ENCODE results near the gene SH2D3A. TPM values are rescaled to one million over a fixed set of nuclear protein-coding genes. Genes with fewer than 3 reads are reported as not detected.

The SH2D3A gene
- total and polyA plus RNA-seq, 5 donors from 2014 or later = 19.5 to 46.2 (median 23.6) TPM

DNA sequence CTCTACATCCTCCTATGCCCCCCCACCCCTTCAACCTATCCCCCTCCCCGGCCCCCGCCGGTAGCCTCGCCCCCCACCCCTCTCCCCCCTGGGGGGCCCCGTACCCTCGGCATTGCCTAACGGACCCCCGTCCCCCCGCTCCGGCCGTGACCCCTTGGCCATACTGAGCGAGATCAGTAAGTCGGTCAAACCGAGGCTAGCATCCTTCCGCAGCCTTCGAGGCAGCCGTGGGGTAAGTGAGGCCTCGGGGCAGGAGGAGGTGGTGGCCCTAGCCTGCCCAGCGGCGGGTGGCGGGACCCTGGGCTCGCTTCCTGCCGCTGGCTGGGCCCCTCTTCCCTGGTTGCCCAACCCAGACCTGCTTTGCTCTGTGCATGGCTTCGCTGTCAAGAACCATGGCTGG, 21.3 kb downstream of the SH2D3A start:
- Mint-ChIP-seq H3K27me3 (no peaks in the 10 kb centered on the region), H3K27ac (no peak overlapping the region), H3K4me1 (peaks cover 0 to 11% (median under 1%) of the 10 kb centered on the region in 4 donors)

DNA sequence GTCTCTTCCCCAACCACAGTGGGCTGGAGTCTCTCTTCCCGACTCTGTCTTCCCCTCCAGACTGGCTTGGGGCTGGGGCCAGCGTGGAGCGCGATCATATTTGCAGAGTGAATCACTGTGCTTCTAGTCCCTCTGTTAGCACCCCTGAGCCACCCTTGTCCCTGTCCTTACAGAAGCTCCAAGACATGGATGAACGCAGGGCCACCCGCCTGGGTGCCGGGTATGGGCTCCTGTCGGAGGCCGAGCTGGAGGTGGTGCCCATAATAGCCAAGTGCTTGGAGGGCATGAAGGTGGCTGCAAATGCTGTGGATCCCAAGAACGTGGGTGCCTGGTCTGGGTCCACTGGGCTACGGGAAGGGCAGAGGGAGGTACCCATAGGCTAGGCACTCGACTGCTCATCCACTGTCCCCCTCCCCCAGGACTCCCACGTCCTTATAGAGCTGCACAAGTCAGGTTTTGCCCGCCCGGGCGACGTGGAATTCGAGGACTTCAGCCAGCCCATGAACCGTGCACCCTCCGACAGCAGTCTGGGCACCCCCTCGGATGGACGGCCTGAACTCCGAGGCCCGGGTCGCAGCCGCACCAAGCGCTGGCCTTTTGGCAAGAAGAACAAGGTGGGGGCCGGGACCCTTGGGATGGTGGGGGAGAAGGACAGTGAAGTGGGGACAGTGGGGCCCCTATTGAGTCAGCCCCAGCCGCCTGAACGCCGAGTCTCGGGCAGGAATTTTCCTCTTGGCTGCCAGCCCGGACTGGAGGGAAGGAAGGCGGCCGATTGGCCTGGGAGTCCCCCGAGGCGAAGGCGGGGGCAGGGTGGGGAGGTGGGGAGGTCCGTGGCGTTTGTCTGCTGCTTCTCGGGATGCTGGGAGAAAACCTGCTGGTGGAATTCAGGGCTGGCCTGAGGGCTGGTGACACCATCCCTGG, 22.6 kb downstream of the SH2D3A start:
- no peaks in the 10 kb centered on the region for H3K27me3 ChIP-seq (ENCODE audit: control insufficient read depth, insufficient read depth, low read length)
- H3K9me3 ChIP-seq (ENCODE audit: control insufficient read depth in 2 of 2, low read length in 2 of 2) = no peaks in the 10 kb centered on the region
- peaks cover 18% of the 10 kb centered on the region for H3K36me3 ChIP-seq (ENCODE audit: control insufficient read depth, insufficient read depth, low read length)
- H3K9me3 Mint-ChIP-seq = no peaks in the 10 kb centered on the region
- no peak overlapping the region for H3K4me3 ChIP-seq (ENCODE audit: low read depth, low read length)
- no peak overlapping the region for H3K27ac ChIP-seq (ENCODE audit: insufficient read depth, low read length, poor library complexity, severe bottlenecking)
- H3K27ac Mint-ChIP-seq = peak overlapping the region; percentile 48 to 67 (median 51)
- no peaks in the 10 kb centered on the region for H3K27me3 Mint-ChIP-seq
- DNase-seq (no peak), ATAC-seq (ENCODE audit: low read depth in 2 of 2) (no peak)
- peaks cover 0 to 16% (median under 1%) of the 10 kb centered on the region in 4 donors for H3K4me1 Mint-ChIP-seq
- H3K36me3 Mint-ChIP-seq = peaks cover 18% of the 10 kb centered on the region
- H3K4me1 ChIP-seq (ENCODE audit: control insufficient read depth, insufficient read depth, low read length, poor library complexity, severe bottlenecking) = peaks cover 14% of the 10 kb centered on the region
- H3K4me3 Mint-ChIP-seq = peak overlapping the region in 2 of 4 donors; percentile 44 to 66

More for the DNA sequence above, 21.3 kb downstream of the SH2D3A start:
- ATAC-seq (ENCODE audit: low read depth in 2 of 2) (no peak), DNase-seq (no peak)
- H3K36me3 ChIP-seq (ENCODE audit: control insufficient read depth, insufficient read depth, low read length) = peaks cover 18% of the 10 kb centered on the region
- Mint-ChIP-seq H3K9me3 (no peaks in the 10 kb centered on the region), H3K36me3 (peaks cover 21% of the 10 kb centered on the region), H3K4me3 (no peak overlapping the region)
- no peaks in the 10 kb centered on the region for H3K9me3 ChIP-seq (ENCODE audit: control insufficient read depth in 2 of 2, low read length in 2 of 2)
- no peak overlapping the region for H3K4me3 ChIP-seq (ENCODE audit: low read depth, low read length)
- H3K27me3 ChIP-seq (ENCODE audit: control insufficient read depth, insufficient read depth, low read length) = no peaks in the 10 kb centered on the region
- H3K27ac ChIP-seq (ENCODE audit: insufficient read depth, low read length, poor library complexity, severe bottlenecking) = no peak overlapping the region
- peaks cover 1% of the 10 kb centered on the region for H3K4me1 ChIP-seq (ENCODE audit: control insufficient read depth, insufficient read depth, low read length, poor library complexity, severe bottlenecking)

GRCh38 chr19:6743714-6744380, 23.4 kb downstream of the SH2D3A start:
- H3K36me3 Mint-ChIP-seq = peaks cover 17% of the 10 kb centered on the region
- Histone ChIP-seq H3K36me3 (ENCODE audit: control insufficient read depth, insufficient read depth, low read length) (peaks cover 18% of the 10 kb centered on the region), H3K27ac (ENCODE audit: insufficient read depth, low read length, poor library complexity, severe bottlenecking) (no peak overlapping the region), H3K4me3 (ENCODE audit: low read depth, low read length) (no peak overlapping the region), H3K9me3 (ENCODE audit: control insufficient read depth in 2 of 2, low read length in 2 of 2) (no peaks in the 10 kb centered on the region), H3K4me1 (ENCODE audit: control insufficient read depth, insufficient read depth, low read length, poor library complexity, severe bottlenecking) (peaks cover 20% of the 10 kb centered on the region), H3K27me3 (ENCODE audit: control insufficient read depth, insufficient read depth, low read length) (no peaks in the 10 kb centered on the region)
- ATAC-seq (ENCODE audit: low read depth in 2 of 2) (no peak), DNase-seq (no peak)
- peaks cover 0 to 21% (median 4%) of the 10 kb centered on the region in 4 donors for H3K4me1 Mint-ChIP-seq
- H3K27ac Mint-ChIP-seq = peak overlapping the region; percentile 48 to 67 (median 51)
- H3K9me3 Mint-ChIP-seq = no peaks in the 10 kb centered on the region
- H3K4me3 Mint-ChIP-seq = peak overlapping the region in 3 of 4 donors; percentile 44 to 66 (median 46)
- H3K27me3 Mint-ChIP-seq = peaks cover 4% of the 10 kb centered on the region

GRCh38 chr19:6743066-6743465, 24.2 kb downstream of the SH2D3A start:
- Histone ChIP-seq H3K9me3 (ENCODE audit: control insufficient read depth in 2 of 2, low read length in 2 of 2) (no peaks in the 10 kb centered on the region), H3K4me3 (ENCODE audit: low read depth, low read length) (no peak overlapping the region), H3K27me3 (ENCODE audit: control insufficient read depth, insufficient read depth, low read length) (no peaks in the 10 kb centered on the region), H3K27ac (ENCODE audit: insufficient read depth, low read length, poor library complexity, severe bottlenecking) (no peak overlapping the region), H3K4me1 (ENCODE audit: control insufficient read depth, insufficient read depth, low read length, poor library complexity, severe bottlenecking) (peaks cover 27% of the 10 kb centered on the region), H3K36me3 (ENCODE audit: control insufficient read depth, insufficient read depth, low read length) (peaks cover 13% of the 10 kb centered on the region)
- ATAC-seq (ENCODE audit: low read depth in 2 of 2) (no peak), DNase-seq (no peak)
- H3K4me1 Mint-ChIP-seq = peaks cover 5 to 29% (median 11%) of the 10 kb centered on the region in 4 donors
- H3K27me3 Mint-ChIP-seq = peaks cover 8% of the 10 kb centered on the region
- H3K9me3 Mint-ChIP-seq = no peaks in the 10 kb centered on the region
- no peak overlapping the region for H3K27ac Mint-ChIP-seq
- H3K36me3 Mint-ChIP-seq = peaks cover 15% of the 10 kb centered on the region
- no peak overlapping the region for H3K4me3 Mint-ChIP-seq

DNA sequence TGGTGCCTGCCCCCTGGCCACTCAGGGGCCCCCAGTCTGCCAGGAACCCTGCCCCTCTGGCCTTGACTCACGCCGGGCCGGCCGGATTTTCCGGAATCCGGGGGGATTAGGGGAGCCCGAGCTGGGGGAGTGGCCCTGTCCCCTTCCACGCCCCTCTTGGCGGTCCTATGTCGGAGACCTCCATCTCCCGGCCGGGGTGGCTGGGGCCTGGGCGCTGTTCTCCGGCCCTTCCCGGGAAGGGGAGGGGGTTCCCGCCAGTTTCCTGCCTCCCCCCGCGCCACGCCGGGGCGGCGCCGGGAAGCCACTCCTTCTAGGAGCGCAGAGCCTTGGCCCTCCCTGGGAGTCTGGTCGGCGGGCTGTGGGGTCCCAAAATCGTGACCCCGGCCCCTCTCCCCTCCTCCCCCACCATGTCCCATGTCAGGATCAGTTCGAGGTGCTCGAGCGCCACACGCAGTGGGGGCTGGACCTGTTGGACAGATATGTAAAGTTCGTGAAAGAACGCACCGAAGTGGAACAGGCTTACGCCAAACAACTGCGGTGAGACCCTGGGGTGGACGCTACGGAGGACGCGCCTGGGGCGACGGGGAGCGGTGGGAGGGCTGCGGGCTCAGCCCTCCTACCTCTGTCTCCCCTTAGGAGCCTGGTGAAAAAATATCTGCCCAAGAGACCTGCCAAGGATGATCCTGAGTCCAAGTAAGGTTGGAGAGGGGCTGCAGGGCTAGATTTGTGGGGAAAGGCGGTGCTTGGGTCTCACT, 26.5 kb downstream of the SH2D3A start:
- DNase-seq = peak in 1 of 3 donors; percentile 18
- Histone ChIP-seq H3K4me3 (ENCODE audit: low read depth, low read length) (no peak overlapping the region), H3K27ac (ENCODE audit: insufficient read depth, low read length, poor library complexity, severe bottlenecking) (no peak overlapping the region), H3K36me3 (ENCODE audit: control insufficient read depth, insufficient read depth, low read length) (peaks cover 5% of the 10 kb centered on the region), H3K9me3 (ENCODE audit: control insufficient read depth in 2 of 2, low read length in 2 of 2) (no peaks in the 10 kb centered on the region), H3K4me1 (ENCODE audit: control insufficient read depth, insufficient read depth, low read length, poor library complexity, severe bottlenecking) (peaks cover 44% of the 10 kb centered on the region), H3K27me3 (ENCODE audit: control insufficient read depth, insufficient read depth, low read length) (no peaks in the 10 kb centered on the region)
- H3K27ac Mint-ChIP-seq = peak overlapping the region in 1 of 3 donors; percentile 78
- peaks cover 16% of the 10 kb centered on the region for H3K36me3 Mint-ChIP-seq
- H3K4me1 Mint-ChIP-seq = peaks cover 10 to 45% (median 21%) of the 10 kb centered on the region in 4 donors
- peak overlapping the region; percentile 36 to 85 (median 76) for H3K4me3 Mint-ChIP-seq
- peaks cover 8% of the 10 kb centered on the region for H3K27me3 Mint-ChIP-seq
- no peak for ATAC-seq (ENCODE audit: low read depth in 2 of 2)
- H3K9me3 Mint-ChIP-seq = no peaks in the 10 kb centered on the region

GRCh38 chr19:6739883-6740588, 27.2 kb downstream of the SH2D3A start:
- Mint-ChIP-seq H3K4me3 (peak overlapping the region in 3 of 4 donors; percentile 59 to 85 (median 78)), H3K27me3 (peaks cover 8% of the 10 kb centered on the region), H3K27ac (no peak overlapping the region), H3K4me1 (peaks cover 10 to 45% (median 21%) of the 10 kb centered on the region in 4 donors), H3K36me3 (peaks cover 12% of the 10 kb centered on the region), H3K9me3 (no peaks in the 10 kb centered on the region)
- no peaks in the 10 kb centered on the region for H3K36me3 ChIP-seq (ENCODE audit: control insufficient read depth, insufficient read depth, low read length)
- DNase-seq (peak in 1 of 3 donors; percentile 22), ATAC-seq (ENCODE audit: low read depth in 2 of 2) (no peak)
- H3K4me3 ChIP-seq (ENCODE audit: low read depth, low read length) = no peak overlapping the region
- H3K27me3 ChIP-seq (ENCODE audit: control insufficient read depth, insufficient read depth, low read length) = no peaks in the 10 kb centered on the region
- no peaks in the 10 kb centered on the region for H3K9me3 ChIP-seq (ENCODE audit: control insufficient read depth in 2 of 2, low read length in 2 of 2)
- H3K27ac ChIP-seq (ENCODE audit: insufficient read depth, low read length, poor library complexity, severe bottlenecking) = no peak overlapping the region
- peaks cover 44% of the 10 kb centered on the region for H3K4me1 ChIP-seq (ENCODE audit: control insufficient read depth, insufficient read depth, low read length, poor library complexity, severe bottlenecking)
